HCT116 (cell line): ENCODE measurements around the gene UBE3B. TPM values are rescaled to one million over a fixed set of nuclear protein-coding genes. Genes with fewer than 3 reads are reported as not detected.

Experiments used
- ATAC-seq: fragments of 200-7000 bp; cut with Tn5 transposase; 2 replicates; pipeline ENCODE4 v1.9.1; 2020; ENCODE audit warnings: mild to moderate bottlenecking, moderate library complexity
- BruUV-seq: library from RNA; stranded (reverse); fragments of 400-500 nt; replicated peaks from 2 replicates; lab custom pipeline; 2021; lab: Mats Ljungman, UMichigan
- CTCF ChIA-PET: fragments of 300-600 bp; sonication (Branson Sonifier 250); formaldehyde crosslinking; loops from one replicate; lab custom pipeline; 2021; ENCODE audit warnings: antibody characterized with exemption; lab: Charles Lee
- POLR2A ChIA-PET: fragments of 300-600, 350-600 bp; sonication (Branson Sonifier 250); formaldehyde crosslinking; loops from one replicate; lab custom pipeline; 2021; ENCODE audit warnings: antibody characterized with exemption; lab: Charles Lee
- RAD21 ChIA-PET, 2 experiments: fragments of 300-600 bp; sonication (Branson Sonifier 250); formaldehyde crosslinking; loops; one replicate each; lab custom pipeline; 2023; ENCODE audit warnings: low total read pairs in 2 of 2; ENCODE audit not compliant: uncharacterized antibody in 2 of 2, unreplicated experiment in 2 of 2, low non-redundant PET in 1 of 2; lab: Charles Lee
- DNase-seq: peaks from one replicate; pipeline ENCODE4 v3.0.0-alpha.2; 2010; ENCODE audit warnings: low read depth, low spot score
- H2AFZ ChIP-seq: fragments of 200-600 bp; shearing (Covaris generic), sonication (generic); 2 replicates; pipeline ENCODE4 v1.6.1; 2017; ENCODE audit warnings: low read depth, mixed run types, mixed read lengths, antibody characterized with exemption, low read length; ENCODE audit not compliant: poor library complexity, severe bottlenecking
- H3K27ac ChIP-seq: 2 replicates; pipeline ENCODE4 v1.5.1; 2012; ENCODE audit warnings: low read depth, low read length
- H3K27me3 ChIP-seq: fragments of 200-600 bp; sonication (generic); 2 replicates; pipeline ENCODE4 v1.6.1; 2016; ENCODE audit warnings: mixed run types, low read length, mixed read lengths; ENCODE audit not compliant: insufficient read depth
- H3K36me3 ChIP-seq, 2 experiments: fragments of 200-500 bp in 1 of 2; fragments of 200-600 bp in 1 of 2; sonication (Bioruptor generic) in 1 of 2; sonication (generic) in 1 of 2; 2 replicates each; pipeline versions ENCODE4 v1.5.1 to v1.6.1; 2014 to 2016; ENCODE audit warnings: low read length in 2 of 2, inconsistent platforms in 1 of 2, mixed read lengths in 1 of 2, mixed run types in 1 of 2; ENCODE audit not compliant: insufficient read depth in 2 of 2, control insufficient read depth in 1 of 2
- H3K4me1 ChIP-seq, 2 experiments: fragments of 200-600 bp in 1 of 2; sonication (generic) in 1 of 2; 2 replicates each; pipeline versions ENCODE4 v1.5.1 to v1.6.1; 2012 to 2017; ENCODE audit warnings: low read length in 2 of 2, inconsistent platforms in 1 of 2, mild to moderate bottlenecking in 1 of 2, mixed read lengths in 1 of 2, mixed run types in 1 of 2, moderate library complexity in 1 of 2; ENCODE audit not compliant: insufficient read depth in 2 of 2, control insufficient read depth in 1 of 2
- H3K4me2 ChIP-seq: fragments of 200-600 bp; sonication (generic); 2 replicates; pipeline ENCODE4 v1.6.1; 2017; ENCODE audit warnings: mixed run types, low read length, mixed read lengths
- H3K4me3 ChIP-seq, 2 experiments: fragments of 200-600 bp in 1 of 2; sonication (generic) in 1 of 2; replicated peaks in 1 of 2; 2 replicates each; pipeline ENCODE4 v1.5.1; 2011 to 2016; ENCODE audit warnings: low read length in 2 of 2, control low read depth in 1 of 2, low read depth in 1 of 2, mild to moderate bottlenecking in 1 of 2, mixed read lengths in 1 of 2, mixed run types in 1 of 2
- H3K79me2 ChIP-seq: fragments of 200-600 bp; sonication (generic); 2 replicates; pipeline ENCODE4 v1.6.1; 2017; ENCODE audit warnings: mild to moderate bottlenecking, mixed run types, low read length, moderate library complexity, mixed read lengths; ENCODE audit not compliant: insufficient read depth
- H3K9ac ChIP-seq: fragments of 200-600 bp; sonication (generic); 2 replicates; pipeline ENCODE4 v1.6.1; 2016; ENCODE audit warnings: low read length, mixed read lengths
- H3K9me2 ChIP-seq: fragments of 200-600 bp; sonication (generic), shearing (Covaris generic); 2 replicates; pipeline ENCODE4 v1.6.1; 2017; ENCODE audit warnings: mixed run types, mild to moderate bottlenecking, moderate library complexity; ENCODE audit not compliant: insufficient read depth
- H3K9me3 ChIP-seq, 2 experiments: fragments of 200-500 bp in 1 of 2; fragments of 200-600 bp in 1 of 2; sonication (Bioruptor generic) in 1 of 2; sonication (generic) in 1 of 2; 2 replicates each; pipeline ENCODE4 v1.6.1; 2014 to 2017; ENCODE audit warnings: low read length in 2 of 2, mixed read lengths in 2 of 2, inconsistent platforms in 1 of 2, low read depth in 1 of 2, mild to moderate bottlenecking in 1 of 2, mixed run types in 1 of 2, moderate library complexity in 1 of 2; ENCODE audit not compliant: control insufficient read depth in 1 of 2, insufficient read depth in 1 of 2
- H4K20me1 ChIP-seq: fragments of 200-600 bp; sonication (generic), shearing (Covaris generic); 2 replicates; pipeline ENCODE4 v1.6.1; 2017; ENCODE audit warnings: mixed run types, mild to moderate bottlenecking, moderate library complexity; ENCODE audit not compliant: insufficient read depth
- ATF3 ChIP-seq: IDR thresholded peaks from 2 replicates; pipeline ENCODE4 v1.6.1; 2012
- CBX3 ChIP-seq: IDR thresholded peaks from 2 replicates; pipeline ENCODE4 v1.6.1; 2012; ENCODE audit warnings: low read depth
- CEBPB ChIP-seq: IDR thresholded peaks from 2 replicates; pipeline ENCODE4 v1.6.1; 2012; ENCODE audit warnings: low read depth
- EGR1 ChIP-seq: IDR thresholded peaks from 2 replicates; pipeline ENCODE4 v1.6.1; 2012; ENCODE audit warnings: low read depth
- EZH2 ChIP-seq: fragments of 200-600 bp; sonication (generic); IDR thresholded peaks from 2 replicates; pipeline ENCODE4 v1.6.1; 2017; ENCODE audit warnings: antibody characterized with exemption, mixed run types
- FOSL1 ChIP-seq: IDR thresholded peaks from 2 replicates; pipeline ENCODE4 v1.6.1; 2012; ENCODE audit warnings: low read depth
- POLR2A ChIP-seq: IDR thresholded peaks from 2 replicates; pipeline ENCODE4 v1.7.0; 2011; ENCODE audit warnings: borderline replicate concordance; ENCODE audit not compliant: insufficient read depth, insufficient read length; ENCODE audit errors: extremely low read depth
- POLR2AphosphoS5 ChIP-seq: IDR thresholded peaks from 2 replicates; pipeline ENCODE4 v1.6.1; 2011; ENCODE audit warnings: mild to moderate bottlenecking, low read depth, low read length, moderate library complexity
- RAD21 ChIP-seq: IDR thresholded peaks from 2 replicates; pipeline ENCODE4 v1.6.1; 2012; ENCODE audit warnings: low read depth, mild to moderate bottlenecking
- SIN3A ChIP-seq: IDR thresholded peaks from 2 replicates; pipeline ENCODE4 v1.6.1; 2012; ENCODE audit warnings: low read depth
- SP1 ChIP-seq: IDR thresholded peaks from 2 replicates; pipeline ENCODE4 v1.6.1; 2012; ENCODE audit warnings: low read depth
- TCF7L2 ChIP-seq: IDR thresholded peaks from 2 replicates; pipeline ENCODE4 v1.7.0; 2011; ENCODE audit warnings: borderline replicate concordance, inconsistent platforms; ENCODE audit not compliant: insufficient read depth, insufficient read length; ENCODE audit errors: extremely low read depth
- YY1 ChIP-seq: IDR thresholded peaks from 2 replicates; pipeline ENCODE4 v1.6.1; 2011; ENCODE audit warnings: low read length, low read depth, moderate library complexity, mild to moderate bottlenecking; ENCODE audit not compliant: insufficient replicate concordance; ENCODE audit errors: extremely low read depth
- ZBTB33 ChIP-seq: IDR thresholded peaks from 2 replicates; pipeline ENCODE4 v1.6.1; 2011; ENCODE audit warnings: mild to moderate bottlenecking, low read length, moderate library complexity; ENCODE audit not compliant: insufficient replicate concordance; ENCODE audit errors: extremely low read depth
- ZNF274 ChIP-seq: fragments of 200-500 bp; sonication (Bioruptor generic); IDR thresholded peaks from 2 replicates; pipeline ENCODE4 v1.6.1; 2014; ENCODE audit warnings: mild to moderate bottlenecking, low read depth, low read length, inconsistent platforms
- intact Hi-C: fragments of 100-400 bp; cut with micrococcal nuclease; formaldehyde crosslinking; loops from 2 replicates; pipeline ENCODE4 v1.10.0; 2022
- total RNA-seq: library from RNA; stranded (reverse); gene quantifications from one replicate; pipeline ENCODE4 v1.2.1, GENCODE V29; 2021; ENCODE audit not compliant: unreplicated experiment

The UBE3B gene
- total RNA-seq, 1 experiment from 2014 or later = 28.9 TPM

- DNase-seq = no peak
- TF ChIP-seq ZBTB33 (no peak), TCF7L2 (no peak), CBX3 (no peak), FOSL1 (no peak), EZH2 (no peak)
- H3K79me2 ChIP-seq = no peaks in the 10 kb centered on the region
- H3K4me2 ChIP-seq = no peak overlapping the region
- H3K27ac ChIP-seq = no peak overlapping the region
- H2AFZ ChIP-seq = no peak overlapping the region
- RAD21 ChIA-PET = no interaction called here
- no peaks in the 10 kb centered on the region for H3K9me2 ChIP-seq
- CTCF ChIA-PET = no interaction called here
- no peaks in the 10 kb centered on the region for H3K27me3 ChIP-seq
- POLR2A ChIA-PET = no interaction called here
- 0 out of 4 replicates have a peak, but pooled peaks cover 0 to 4% of the 10 kb centered on the region in 2 experiments for H3K4me1 ChIP-seq
- no peak overlapping the region for H3K4me3 ChIP-seq
- H3K36me3 ChIP-seq = no peaks in the 10 kb centered on the region; a peak in 1 of 4 replicates
- no peaks in the 10 kb centered on the region for H3K9me3 ChIP-seq
- no TSS peak for BruUV-seq
- intact Hi-C loops = no loop called here
- ATAC-seq = no peak
- no peaks in the 10 kb centered on the region for H4K20me1 ChIP-seq
- H3K9ac ChIP-seq = no peak overlapping the region
These were observed 57.9 kb downstream of the UBE3B start for GRCh38 chr12:109535231-109535862.

- Histone ChIP-seq H3K4me2 (no peak overlapping the region), H4K20me1 (no peaks in the 10 kb centered on the region), H3K9me3 (no peaks in the 10 kb centered on the region), H3K36me3 (no peaks in the 10 kb centered on the region; a peak in 1 of 4 replicates), H3K9ac (no peak overlapping the region), H3K79me2 (no peaks in the 10 kb centered on the region), H3K27me3 (no peaks in the 10 kb centered on the region), H3K9me2 (no peaks in the 10 kb centered on the region), H2AFZ (no peak overlapping the region), H3K4me3 (no peak overlapping the region), H3K4me1 (0 out of 4 replicates have a peak, but pooled peaks cover 0 to 4% of the 10 kb centered on the region in 2 experiments), H3K27ac (no peak overlapping the region)
- TF ChIP-seq CBX3 (no peak), POLR2A (no peak), RAD21 (no peak), POLR2AphosphoS5 (no peak), EZH2 (no peak), SIN3A (no peak), EGR1 (no peak), ZNF274 (no peak), SP1 (no peak), YY1 (no peak), CEBPB (no peak), TCF7L2 (no peak), ZBTB33 (no peak), ATF3 (no peak)
- ATAC-seq (no peak), DNase-seq (no peak)
- POLR2A ChIA-PET = no interaction called here
- RAD21 ChIA-PET = no interaction called here
- intact Hi-C loops = no loop called here
- CTCF ChIA-PET = no interaction called here
- no TSS peak for BruUV-seq
These were observed 58.4 kb downstream of the UBE3B start for GRCh38 chr12:109535863-109536250.
